Brain microvascular endothelial cell (primary cell): ENCODE results near the gene PTPN18.

Source experiments
- DNase-seq: peaks from one replicate; pipeline ENCODE4 v3.0.0-alpha.2; 2020
- H3K27ac ChIP-seq: fragments of 250-450 bp; sonication (Bioruptor Pico); 2 replicates; pipeline ENCODE4 v1.5.1; 2020; ENCODE audit warnings: mild to moderate bottlenecking, moderate library complexity
- H3K27me3 ChIP-seq: fragments of 250-450 bp; sonication (Bioruptor Pico); replicated peaks from 2 replicates; pipeline ENCODE4 v1.5.1; 2020; ENCODE audit warnings: mild to moderate bottlenecking
- H3K36me3 ChIP-seq: fragments of 250-450 bp; sonication (Bioruptor Pico); replicated peaks from 2 replicates; pipeline ENCODE4 v1.5.1; 2020; ENCODE audit warnings: mild to moderate bottlenecking
- H3K4me3 ChIP-seq: 2 replicates; pipeline ENCODE4 v1.5.1; 2011; ENCODE audit warnings: low read depth, mild to moderate bottlenecking, control low read depth, low read length, moderate library complexity
- in situ Hi-C: cut with HindIII; loops from 2 replicates; pipeline ENCODE4 v1.10.0; 2017; ENCODE audit warnings: low sequenced_read_pairs, low pct_ligation_motif_present
- TF ChIP-seq, protein P1 (sequence below): IDR thresholded peaks from 2 replicates; pipeline ENCODE4 v1.5.1; 2011; ENCODE audit warnings: low read depth, mild to moderate bottlenecking, moderate library complexity, low read length, control low read depth, inconsistent platforms; ENCODE audit errors: missing control alignments

The PTPN18 gene

DNA sequence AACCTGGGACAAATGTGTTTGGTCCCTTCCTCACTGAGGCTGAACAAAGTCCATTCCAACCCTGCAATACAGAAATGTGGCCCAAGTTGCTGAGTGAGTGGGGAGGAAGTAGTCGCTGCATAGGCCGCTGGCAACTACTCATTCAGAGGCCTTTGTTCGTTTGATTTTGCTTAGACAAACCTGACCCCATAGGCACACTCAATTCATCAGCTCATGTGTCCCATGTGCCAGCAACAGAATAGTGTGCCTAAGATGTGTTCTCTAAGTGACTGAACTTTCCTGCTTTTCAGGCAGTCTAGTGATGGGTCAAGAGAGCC lies 23.0 kb downstream of the PTPN18 start:
- Histone ChIP-seq H3K4me3 (no peak overlapping the region), H3K36me3 (no peaks in the 10 kb centered on the region), H3K27me3 (no peaks in the 10 kb centered on the region), H3K27ac (no peak overlapping the region)
- DNase-seq = no peak
- TF ChIP-seq, protein P1, sequence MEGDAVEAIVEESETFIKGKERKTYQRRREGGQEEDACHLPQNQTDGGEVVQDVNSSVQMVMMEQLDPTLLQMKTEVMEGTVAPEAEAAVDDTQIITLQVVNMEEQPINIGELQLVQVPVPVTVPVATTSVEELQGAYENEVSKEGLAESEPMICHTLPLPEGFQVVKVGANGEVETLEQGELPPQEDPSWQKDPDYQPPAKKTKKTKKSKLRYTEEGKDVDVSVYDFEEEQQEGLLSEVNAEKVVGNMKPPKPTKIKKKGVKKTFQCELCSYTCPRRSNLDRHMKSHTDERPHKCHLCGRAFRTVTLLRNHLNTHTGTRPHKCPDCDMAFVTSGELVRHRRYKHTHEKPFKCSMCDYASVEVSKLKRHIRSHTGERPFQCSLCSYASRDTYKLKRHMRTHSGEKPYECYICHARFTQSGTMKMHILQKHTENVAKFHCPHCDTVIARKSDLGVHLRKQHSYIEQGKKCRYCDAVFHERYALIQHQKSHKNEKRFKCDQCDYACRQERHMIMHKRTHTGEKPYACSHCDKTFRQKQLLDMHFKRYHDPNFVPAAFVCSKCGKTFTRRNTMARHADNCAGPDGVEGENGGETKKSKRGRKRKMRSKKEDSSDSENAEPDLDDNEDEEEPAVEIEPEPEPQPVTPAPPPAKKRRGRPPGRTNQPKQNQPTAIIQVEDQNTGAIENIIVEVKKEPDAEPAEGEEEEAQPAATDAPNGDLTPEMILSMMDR = no peak
- in situ Hi-C loops = no loop called here

DNA sequence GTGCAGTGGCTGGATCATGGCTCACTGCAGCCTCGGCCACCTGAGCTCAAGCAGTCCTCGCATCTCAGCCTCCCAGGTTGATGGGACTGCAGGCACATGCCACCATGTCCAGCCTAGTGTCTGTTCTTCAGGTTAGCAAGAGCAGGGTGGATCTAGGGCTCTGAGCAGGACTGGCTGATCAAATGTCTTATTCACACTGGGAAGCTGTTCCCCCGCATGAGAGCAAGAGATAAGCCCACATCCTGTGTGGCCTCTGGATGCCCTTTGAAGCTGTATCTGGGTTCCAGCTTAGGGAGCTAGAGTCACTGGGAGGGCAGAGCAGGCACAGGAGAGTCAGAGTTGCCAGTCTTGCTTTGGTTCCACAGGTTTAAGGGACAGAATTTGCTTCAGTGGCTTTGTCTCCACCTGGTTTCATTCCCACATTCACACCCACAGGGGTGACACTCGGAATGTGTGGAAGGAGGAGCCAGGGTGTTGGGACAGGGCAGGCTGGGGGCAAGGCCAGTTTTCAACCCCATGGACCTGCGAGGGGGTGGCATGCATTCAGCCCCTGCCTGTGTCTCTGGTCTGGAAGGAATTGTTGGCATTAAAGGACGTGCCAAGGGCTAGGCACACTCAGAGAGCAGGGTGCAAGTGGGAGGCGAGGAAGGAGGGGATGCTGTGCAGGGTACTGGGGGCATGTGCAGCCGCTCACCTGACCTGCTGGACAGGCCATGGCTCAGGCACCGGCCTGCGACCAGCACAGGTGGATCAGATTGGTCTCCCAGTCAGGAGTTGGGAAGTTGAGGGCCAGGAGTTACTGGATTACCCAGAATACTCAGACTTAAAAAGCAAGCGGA lies 24.5 kb downstream of the PTPN18 start:
- Histone ChIP-seq H3K4me3 (no peak overlapping the region), H3K27ac (no peak overlapping the region), H3K27me3 (no peaks in the 10 kb centered on the region), H3K36me3 (no peaks in the 10 kb centered on the region)
- peak; percentile 31 for DNase-seq
- TF ChIP-seq, protein P1 = no peak
- in situ Hi-C loops = no loop called here

DNA sequence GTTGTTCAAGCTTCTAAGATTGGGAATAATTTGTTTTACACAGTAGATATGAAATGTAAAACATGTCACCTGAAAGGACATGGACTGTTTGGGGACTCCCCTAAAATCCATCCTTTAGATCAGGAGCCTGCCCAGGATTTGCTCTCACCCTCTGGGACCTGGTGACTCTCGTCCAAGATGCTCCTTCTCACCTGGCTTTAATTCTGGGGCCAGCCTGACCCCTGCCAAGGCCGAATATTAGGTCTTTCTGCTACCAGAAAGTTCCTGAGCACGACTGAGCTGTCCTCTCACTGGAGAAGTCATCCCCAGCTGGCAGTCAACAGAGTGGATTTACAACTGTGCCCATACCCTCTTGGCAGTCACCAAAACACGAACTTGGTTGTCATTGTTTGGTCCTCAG lies 25.3 kb downstream of the PTPN18 start:
- in situ Hi-C loops = no loop called here
- no peak for DNase-seq
- no peak overlapping the region for H3K27ac ChIP-seq
- no peak overlapping the region for H3K4me3 ChIP-seq
- no peaks in the 10 kb centered on the region for H3K36me3 ChIP-seq
- H3K27me3 ChIP-seq = no peaks in the 10 kb centered on the region
- TF ChIP-seq, protein P1 = no peak

DNA sequence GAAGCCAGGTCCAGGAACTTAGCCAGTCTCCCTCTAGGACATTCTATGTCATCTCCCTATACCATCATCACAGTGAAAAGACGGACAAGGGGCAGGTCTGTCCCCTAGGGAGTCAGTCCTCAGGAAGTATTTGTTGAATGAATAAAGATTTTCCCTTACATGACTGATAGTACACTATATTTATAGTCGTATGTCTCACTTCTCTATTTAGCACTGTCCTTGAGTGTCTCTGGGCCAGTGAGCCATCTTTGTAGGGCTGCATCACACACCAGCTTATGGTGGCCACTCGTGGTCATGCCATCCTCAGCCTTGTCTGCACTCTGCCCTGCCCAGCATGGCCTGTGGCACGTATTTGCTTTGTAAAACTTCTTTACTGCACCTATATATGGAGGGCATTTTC lies 25.8 kb downstream of the PTPN18 start:
- TF ChIP-seq, protein P1 = no peak
- Histone ChIP-seq H3K4me3 (no peak overlapping the region), H3K36me3 (no peaks in the 10 kb centered on the region), H3K27ac (no peak overlapping the region), H3K27me3 (no peaks in the 10 kb centered on the region)
- in situ Hi-C loops = no loop called here
- DNase-seq = no peak

DNA sequence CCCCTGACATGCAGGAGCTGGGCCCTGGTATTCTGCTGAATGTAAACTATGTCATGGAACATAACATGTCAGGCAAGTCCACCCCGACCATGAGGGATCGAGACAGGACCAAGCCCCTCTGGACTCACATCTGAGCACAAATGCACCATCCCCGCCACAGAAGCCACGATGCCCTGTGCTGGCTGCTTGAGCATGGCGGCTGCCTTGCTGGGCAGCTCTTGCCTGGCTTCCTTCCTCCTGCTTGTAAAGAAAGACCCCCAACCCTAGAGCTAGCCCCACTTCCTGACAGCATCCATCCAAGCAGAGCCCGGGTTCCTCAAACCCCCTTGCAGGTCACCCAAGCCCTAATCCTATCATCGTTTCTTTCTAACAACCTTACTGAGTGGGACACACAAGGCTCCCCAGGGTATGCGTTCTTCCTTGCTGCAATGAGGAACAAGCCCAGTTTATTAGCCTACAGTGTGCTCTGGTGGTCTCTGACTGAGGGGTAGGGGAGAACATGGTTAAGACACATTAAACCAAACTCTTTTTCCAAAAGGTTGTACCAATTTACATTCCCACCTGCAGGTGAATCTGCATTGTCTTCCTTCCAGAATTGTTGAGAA lies 26.6 kb downstream of the PTPN18 start:
- Histone ChIP-seq H3K27ac (no peak overlapping the region), H3K4me3 (no peak overlapping the region), H3K36me3 (no peaks in the 10 kb centered on the region), H3K27me3 (no peaks in the 10 kb centered on the region)
- DNase-seq = no peak
- TF ChIP-seq, protein P1 = no peak
- in situ Hi-C loops = no loop called here
